ENCODE results near the gene PYCR2.
A peak's percentile ranks its signal among the peaks of the same experiment; 100 is the strongest.

Gene PYCR2

GRCh38 chr1:225962440-225962975 lies 38.5 kb upstream of the PYCR2 start:
- peak; percentile 63 for TF ChIP-seq CTCF (IDR thresholded peaks at IDR 0.05; ENCODE audit: low read depth, low read length, missing control alignments)
- in situ Hi-C loops (cut with HindIII; ENCODE audit: low sequenced_read_pairs): no loop called here
- H3K4me3 ChIP-seq (ENCODE audit: low read depth, low read length): no peak overlapping the region
- no peak for DNase-seq (ENCODE audit: low read depth)

DNA sequence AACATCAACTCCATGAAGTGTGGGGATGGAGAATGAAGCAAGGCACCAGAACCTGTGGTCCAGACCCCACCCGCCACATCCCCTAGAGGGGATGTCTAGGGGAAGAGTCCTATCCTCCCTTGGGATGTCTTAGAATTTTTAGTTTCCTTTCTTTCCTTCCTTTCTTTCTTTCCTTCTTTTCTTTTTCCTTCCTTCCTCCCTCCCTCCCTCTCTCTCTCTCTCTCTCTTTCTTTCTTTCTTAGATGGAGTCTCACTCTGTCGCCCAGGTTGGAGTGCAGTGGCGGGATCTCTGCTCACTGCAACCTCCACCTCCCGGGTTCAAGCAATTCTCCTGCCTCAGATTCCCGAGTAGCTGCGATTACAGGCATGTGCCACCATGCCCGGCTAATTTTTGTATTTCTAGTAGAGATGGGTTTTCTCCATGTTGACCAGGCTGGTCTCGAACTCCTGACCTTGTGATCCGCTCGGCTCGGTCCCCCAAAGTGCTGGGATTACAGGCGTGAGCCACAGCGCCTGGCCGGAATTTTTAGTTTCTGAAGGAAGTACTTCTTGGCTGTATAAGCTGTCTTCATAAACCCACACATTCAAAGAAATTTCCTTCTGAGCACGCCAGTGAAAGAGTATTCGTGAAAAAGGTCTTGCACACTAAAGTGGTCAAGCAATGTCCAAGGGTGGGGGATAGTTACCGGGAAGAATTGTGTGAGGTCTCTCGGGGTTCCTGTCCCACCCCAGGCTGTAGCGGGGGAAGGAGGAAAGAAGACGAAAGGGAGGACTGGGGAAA lies 37.8 kb upstream of the PYCR2 start:
- no peak overlapping the region for H3K4me3 ChIP-seq (ENCODE audit: low read depth, low read length)
- in situ Hi-C loops (cut with HindIII; ENCODE audit: low sequenced_read_pairs): no loop called here
- no peak for DNase-seq (ENCODE audit: low read depth)

DNA sequence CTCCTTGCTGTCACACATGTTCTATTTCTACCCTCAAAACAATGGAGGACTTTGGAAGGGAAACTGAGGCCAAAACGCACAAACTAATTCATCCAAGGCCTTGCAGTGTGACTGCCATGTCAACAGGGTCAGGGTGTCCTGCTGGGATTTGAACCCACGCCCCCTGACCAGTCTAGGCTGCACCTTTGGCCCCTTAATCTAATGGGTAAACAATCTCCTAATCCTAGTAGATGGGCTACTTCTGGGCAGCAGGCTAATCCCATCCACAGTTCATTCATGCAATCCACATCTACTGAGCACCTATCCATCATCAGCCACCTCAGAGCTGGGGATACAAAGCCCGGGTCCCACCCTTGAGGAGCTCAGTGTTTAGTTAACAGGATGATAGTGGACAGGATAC lies 34.0 kb upstream of the PYCR2 start:
- in situ Hi-C loops (cut with HindIII; ENCODE audit: low sequenced_read_pairs): no loop called here
- no peak for TF ChIP-seq CTCF (IDR thresholded peaks at IDR 0.05; ENCODE audit: low read depth, low read length, missing control alignments)
- DNase-seq (ENCODE audit: low read depth): no peak

More for the DNA sequence above, 37.8 kb upstream of the PYCR2 start:
- no peak for TF ChIP-seq CTCF (IDR thresholded peaks at IDR 0.05; ENCODE audit: low read depth, low read length, missing control alignments)

GRCh38 chr1:225954753-225955152 lies 30.7 kb upstream of the PYCR2 start:
- TF ChIP-seq CTCF (IDR thresholded peaks at IDR 0.05; ENCODE audit: low read depth, low read length, missing control alignments): no peak
- H3K4me3 ChIP-seq (ENCODE audit: low read depth, low read length): no peak overlapping the region
- in situ Hi-C loops (cut with HindIII; ENCODE audit: low sequenced_read_pairs): no loop called here
- no peak for DNase-seq (ENCODE audit: low read depth)

More for the DNA sequence above, 34.0 kb upstream of the PYCR2 start:
- H3K4me3 ChIP-seq (ENCODE audit: low read depth, low read length): no peak overlapping the region

DNA sequence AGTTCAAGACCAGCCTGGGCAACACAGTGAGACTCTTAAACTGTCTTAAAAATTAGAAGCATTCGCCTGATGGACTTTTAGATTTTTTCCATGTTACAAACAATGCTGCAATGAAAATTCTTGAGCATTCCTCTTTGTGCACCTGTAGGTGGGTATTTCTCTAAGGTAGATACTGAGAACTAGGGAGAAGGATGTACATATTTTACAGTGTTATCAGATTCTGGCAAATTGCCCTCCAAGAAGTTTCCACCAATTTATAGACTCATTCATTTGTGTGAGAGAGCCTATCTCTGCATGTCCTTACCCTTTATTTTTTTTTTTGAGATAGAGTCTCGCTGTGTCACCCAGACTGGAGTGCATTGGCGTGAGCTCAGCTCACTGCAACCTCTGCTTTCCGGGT lies 29.3 kb upstream of the PYCR2 start:
- no peak for TF ChIP-seq CTCF (IDR thresholded peaks at IDR 0.05; ENCODE audit: low read depth, low read length, missing control alignments)
- in situ Hi-C loops (cut with HindIII; ENCODE audit: low sequenced_read_pairs): no loop called here
- DNase-seq (ENCODE audit: low read depth): no peak
- H3K4me3 ChIP-seq (ENCODE audit: low read depth, low read length): no peak overlapping the region

DNA sequence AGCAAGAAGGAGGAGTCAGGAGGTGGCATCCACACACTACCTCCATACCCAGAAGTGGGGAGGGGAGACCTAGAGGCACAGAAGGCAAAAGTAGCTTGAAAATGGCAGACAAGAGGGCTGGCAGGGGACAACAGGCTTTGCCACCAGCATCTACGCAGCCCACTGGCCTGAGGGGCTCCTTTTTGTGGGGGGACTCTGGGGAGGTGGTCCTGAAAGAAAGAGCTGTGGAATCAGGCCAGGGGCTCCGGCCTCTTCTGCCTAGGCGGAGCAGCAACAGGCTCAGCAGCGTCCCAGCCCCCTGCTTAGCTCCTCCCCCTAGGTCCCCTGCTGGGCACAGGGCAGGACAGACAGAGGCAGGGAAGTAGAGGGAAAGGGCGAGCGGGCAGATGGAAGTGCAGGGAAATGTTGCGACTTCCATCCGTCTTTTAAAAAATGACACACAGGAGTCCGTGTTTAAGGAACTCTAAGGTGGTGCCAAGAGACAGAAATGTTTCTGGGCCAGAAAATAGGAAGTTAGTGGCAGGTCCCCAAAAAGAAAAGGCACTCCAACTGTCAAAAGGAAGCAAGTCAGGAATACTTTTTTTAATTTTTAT lies 27.0 kb upstream of the PYCR2 start:
- no peak for DNase-seq (ENCODE audit: low read depth)
- no peak overlapping the region for H3K4me3 ChIP-seq (ENCODE audit: low read depth, low read length)
- no peak for TF ChIP-seq CTCF (IDR thresholded peaks at IDR 0.05; ENCODE audit: low read depth, low read length, missing control alignments)
- in situ Hi-C loops (cut with HindIII; ENCODE audit: low sequenced_read_pairs): no loop called here

All from astrocyte of the cerebellum (primary cell).